MCF 10A (cell line): Measurements from ENCODE around the gene AKAP7. TPM values are rescaled to one million over a fixed set of nuclear protein-coding genes. Genes with fewer than 3 reads are reported as not detected.

Experiments used
- BruUV-seq: library from RNA; stranded (reverse); fragments of 400-500 nt; replicated peaks from 2 replicates; lab custom pipeline; 2021; lab: Mats Ljungman, UMichigan
- CTCF ChIA-PET: fragments of 300-600 bp; sonication (Branson Sonifier 250); formaldehyde crosslinking; extraction: SDS; loops from one replicate; lab custom pipeline; 2021; ENCODE audit warnings: antibody characterized with exemption, inconsistent platforms; lab: Yijun Ruan, JAX
- POLR2A ChIA-PET: fragments of 300-600, 350-650 bp; sonication (Branson Sonifier 250); formaldehyde crosslinking; extraction: SDS; loops from one replicate; lab custom pipeline; 2020; ENCODE audit warnings: antibody characterized with exemption, inconsistent platforms; lab: Yijun Ruan, JAX
- DNase-seq: peaks from one replicate; pipeline ENCODE4 v3.0.0-alpha.2; 2018; ENCODE audit not compliant: unreplicated experiment
- H3K27ac Mint-ChIP-seq: one replicate; pipeline ENCODE4 v1.8.0; 2022; ENCODE audit warnings: mild to moderate bottlenecking, low read depth, mixed read lengths; ENCODE audit not compliant: unreplicated experiment
- H3K27me3 Mint-ChIP-seq: one replicate; pipeline ENCODE4 v1.8.0; 2022; ENCODE audit warnings: mixed read lengths; ENCODE audit not compliant: insufficient read depth, unreplicated experiment
- H3K36me3 Mint-ChIP-seq: one replicate; pipeline ENCODE4 v1.8.0; 2022; ENCODE audit warnings: mild to moderate bottlenecking, moderate library complexity, mixed read lengths; ENCODE audit not compliant: insufficient read depth, unreplicated experiment
- H3K4me1 Mint-ChIP-seq: one replicate; pipeline ENCODE4 v1.8.0; 2022; ENCODE audit warnings: mixed read lengths; ENCODE audit not compliant: insufficient read depth, unreplicated experiment
- H3K4me3 Mint-ChIP-seq: one replicate; pipeline ENCODE4 v1.8.0; 2022; ENCODE audit warnings: mild to moderate bottlenecking, moderate library complexity, mixed read lengths; ENCODE audit not compliant: unreplicated experiment
- H3K9me3 Mint-ChIP-seq: one replicate; pipeline ENCODE4 v1.8.0; 2022; ENCODE audit warnings: mixed read lengths; ENCODE audit not compliant: unreplicated experiment
- intact Hi-C: fragments of 100-400 bp; cut with micrococcal nuclease; formaldehyde crosslinking; loops from 2 replicates; pipeline ENCODE4 v1.14.1; 2022
- total RNA-seq: library from RNA; stranded (reverse); gene quantifications from 2 replicates; pipeline ENCODE4 v1.2.3, GENCODE V29; 2022
- TF ChIP-seq, protein P1 (sequence below): fragments of 200-600 bp; IDR thresholded peaks from one replicate; pipeline ENCODE4 v1.8.0; 2022; ENCODE audit warnings: antibody characterized with exemption, mild to moderate bottlenecking; ENCODE audit not compliant: unreplicated experiment

AKAP7 gene
- total RNA-seq, 1 experiment from 2014 or later = 5.6 TPM

GRCh38 chr6:131244942-131245341, 109.7 kb downstream of the AKAP7 start:
- Mint-ChIP-seq H3K4me3 (no peak overlapping the region), H3K27ac (no peak overlapping the region), H3K36me3 (no peaks in the 10 kb centered on the region), H3K4me1 (no peaks in the 10 kb centered on the region), H3K9me3 (no peaks in the 10 kb centered on the region), H3K27me3 (no peaks in the 10 kb centered on the region)
- no peak for DNase-seq
- CTCF ChIA-PET = interaction anchor here (0.6 kb wide), 1 partner anchor 338 kb away, joined by 3 read pairs; no protein-coding TSS in a partner anchor
- POLR2A ChIA-PET = no interaction called here
- intact Hi-C loops = no loop called here
- TF ChIP-seq, protein P1, sequence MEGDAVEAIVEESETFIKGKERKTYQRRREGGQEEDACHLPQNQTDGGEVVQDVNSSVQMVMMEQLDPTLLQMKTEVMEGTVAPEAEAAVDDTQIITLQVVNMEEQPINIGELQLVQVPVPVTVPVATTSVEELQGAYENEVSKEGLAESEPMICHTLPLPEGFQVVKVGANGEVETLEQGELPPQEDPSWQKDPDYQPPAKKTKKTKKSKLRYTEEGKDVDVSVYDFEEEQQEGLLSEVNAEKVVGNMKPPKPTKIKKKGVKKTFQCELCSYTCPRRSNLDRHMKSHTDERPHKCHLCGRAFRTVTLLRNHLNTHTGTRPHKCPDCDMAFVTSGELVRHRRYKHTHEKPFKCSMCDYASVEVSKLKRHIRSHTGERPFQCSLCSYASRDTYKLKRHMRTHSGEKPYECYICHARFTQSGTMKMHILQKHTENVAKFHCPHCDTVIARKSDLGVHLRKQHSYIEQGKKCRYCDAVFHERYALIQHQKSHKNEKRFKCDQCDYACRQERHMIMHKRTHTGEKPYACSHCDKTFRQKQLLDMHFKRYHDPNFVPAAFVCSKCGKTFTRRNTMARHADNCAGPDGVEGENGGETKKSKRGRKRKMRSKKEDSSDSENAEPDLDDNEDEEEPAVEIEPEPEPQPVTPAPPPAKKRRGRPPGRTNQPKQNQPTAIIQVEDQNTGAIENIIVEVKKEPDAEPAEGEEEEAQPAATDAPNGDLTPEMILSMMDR = no peak
- BruUV-seq = no TSS peak

- peak overlapping the region; percentile 11 for H3K4me3 Mint-ChIP-seq
- POLR2A ChIA-PET = no interaction called here
- intact Hi-C loops = no loop called here
- TF ChIP-seq, protein P1 = no peak
- CTCF ChIA-PET = no interaction called here
- H3K27ac Mint-ChIP-seq = no peak overlapping the region
- BruUV-seq = no TSS peak
- no peaks in the 10 kb centered on the region for H3K4me1 Mint-ChIP-seq
- no peaks in the 10 kb centered on the region for H3K9me3 Mint-ChIP-seq
- no peak for DNase-seq
- H3K27me3 Mint-ChIP-seq = no peaks in the 10 kb centered on the region
- no peaks in the 10 kb centered on the region for H3K36me3 Mint-ChIP-seq
Measured at GRCh38 chr6:131250122-131250521, 114.9 kb downstream of the AKAP7 start.

DNA sequence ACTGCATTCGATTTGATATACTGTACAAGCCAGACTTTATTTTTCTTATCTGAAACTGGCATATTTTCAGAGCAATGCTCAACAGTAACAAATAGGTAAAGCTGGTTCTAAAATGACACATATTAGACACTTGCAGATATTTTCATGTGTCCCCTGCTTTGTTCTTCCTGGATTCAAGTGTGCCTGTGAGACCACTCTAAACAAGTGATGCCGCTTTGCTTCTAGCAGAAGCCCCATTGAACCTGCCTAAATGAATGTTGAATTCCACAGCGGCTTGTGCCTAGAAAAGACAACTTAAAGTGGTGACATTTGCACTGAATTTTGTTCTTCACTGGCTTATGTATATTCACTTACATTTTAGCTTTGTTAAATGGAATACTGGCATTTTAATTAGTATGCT, 115.7 kb downstream of the AKAP7 start:
- no peaks in the 10 kb centered on the region for H3K27me3 Mint-ChIP-seq
- DNase-seq = no peak
- intact Hi-C loops = no loop called here
- POLR2A ChIA-PET = no interaction called here
- BruUV-seq = no TSS peak
- H3K27ac Mint-ChIP-seq = no peak overlapping the region
- no peak overlapping the region for H3K4me3 Mint-ChIP-seq
- H3K9me3 Mint-ChIP-seq = no peaks in the 10 kb centered on the region
- H3K4me1 Mint-ChIP-seq = peaks cover 5% of the 10 kb centered on the region
- CTCF ChIA-PET = no interaction called here
- H3K36me3 Mint-ChIP-seq = no peaks in the 10 kb centered on the region
- TF ChIP-seq, protein P1 = no peak

DNA sequence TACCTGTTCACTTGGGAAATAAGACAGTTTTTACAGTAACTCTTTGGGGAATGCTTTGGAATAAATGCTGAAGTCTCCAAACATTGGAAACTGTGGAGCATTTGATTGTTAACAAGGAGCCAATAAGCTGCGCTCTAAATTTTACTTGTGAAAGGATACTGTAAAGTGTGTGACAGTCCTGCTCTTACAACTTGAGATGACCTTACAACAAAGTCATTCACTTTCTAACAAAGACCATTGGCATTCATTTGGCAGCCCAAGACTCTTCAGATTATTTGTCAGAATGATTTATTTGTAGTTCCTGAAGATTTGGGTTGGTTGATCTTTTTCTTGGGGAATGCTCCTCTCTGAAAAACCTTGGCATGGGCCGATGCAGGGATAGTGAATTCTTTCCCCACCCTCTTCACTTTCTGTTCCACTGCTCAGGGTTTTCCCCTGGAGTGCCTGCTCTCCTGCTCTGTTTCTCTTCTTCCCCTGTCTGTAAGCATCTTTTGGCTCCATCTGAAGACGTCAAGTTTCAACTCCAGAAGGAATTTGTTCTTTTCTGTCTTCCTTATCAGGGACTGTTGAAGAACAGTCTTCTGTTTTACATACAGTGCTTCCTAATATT, 116.4 kb downstream of the AKAP7 start:
- no peak overlapping the region for H3K27ac Mint-ChIP-seq
- POLR2A ChIA-PET = interaction anchor here (0.7 kb wide), 1 partner anchor 46 kb away, joined by 3 read pairs; no protein-coding TSS in a partner anchor
- DNase-seq = no peak

More for the DNA sequence above, 116.4 kb downstream of the AKAP7 start:
- CTCF ChIA-PET = no interaction called here
- Mint-ChIP-seq H3K4me1 (peaks cover 6% of the 10 kb centered on the region), H3K4me3 (no peak overlapping the region), H3K9me3 (no peaks in the 10 kb centered on the region), H3K36me3 (no peaks in the 10 kb centered on the region), H3K27me3 (no peaks in the 10 kb centered on the region)
- BruUV-seq = no TSS peak
- intact Hi-C loops = no loop called here
- TF ChIP-seq, protein P1 = no peak
